ENCODE results near the gene HPDL.
"Not testable (repeated sequence)": the region's sequence is repeated elsewhere in the genome, so short reads cannot be mapped to it uniquely, and the experiment has no call there.

Gene HPDL

DNA sequence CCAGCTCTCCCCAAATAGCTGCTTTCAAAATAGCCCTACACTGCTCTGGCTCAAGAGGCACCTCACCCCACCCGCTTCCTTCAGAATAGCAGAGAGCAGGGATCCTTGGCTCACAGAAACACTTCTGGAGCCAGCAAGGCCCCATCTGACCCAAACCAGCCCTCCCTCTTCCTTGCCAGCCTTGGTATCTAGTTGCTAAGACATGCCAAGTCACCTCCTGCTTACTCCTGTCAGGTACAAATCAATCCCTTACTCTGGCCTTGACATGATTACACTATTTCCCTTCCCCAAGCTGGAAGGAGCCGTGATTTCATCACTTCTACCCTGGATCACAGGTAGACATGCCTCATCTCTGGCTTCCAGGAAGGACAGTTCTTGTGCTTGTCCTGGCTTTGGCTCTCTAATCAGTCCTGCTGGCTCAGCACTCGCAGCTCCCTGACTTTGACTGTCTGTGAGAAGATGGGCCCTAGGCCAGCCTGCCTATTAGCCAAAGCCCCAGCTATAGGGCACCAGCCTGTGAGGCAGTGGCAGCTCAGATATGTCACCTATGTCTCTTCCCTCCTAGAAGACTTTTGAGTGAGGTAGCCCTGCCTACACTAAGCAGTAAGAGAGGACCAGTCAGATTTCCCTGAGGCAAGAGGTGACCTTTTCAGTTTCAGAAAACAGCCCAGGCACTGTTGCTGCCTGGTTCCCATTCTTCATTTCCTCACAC lies 22.4 kb downstream of the HPDL start:
- no peak for DNase-seq (ENCODE audit: low read depth in 2 of 2, low spot score in 1 of 2)

DNA sequence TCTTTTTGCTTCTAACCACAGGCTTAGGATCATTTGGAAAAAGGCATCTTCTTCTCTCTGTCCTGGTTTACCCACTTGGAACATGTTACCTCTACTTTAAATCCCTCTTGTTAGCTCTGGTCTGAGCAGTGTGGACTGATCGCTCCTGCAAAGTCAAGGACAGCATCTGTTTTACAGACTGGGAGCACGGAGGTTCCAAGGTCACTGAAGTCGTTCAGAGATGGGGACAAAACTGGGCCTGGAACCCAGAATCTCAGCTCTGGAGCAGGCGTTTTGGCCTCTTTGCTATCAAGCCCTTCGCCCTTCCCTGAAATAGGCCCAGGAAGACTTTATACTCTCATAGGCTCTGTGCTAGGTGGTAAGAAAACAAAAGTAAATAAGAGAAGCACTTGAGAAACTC lies 24.8 kb downstream of the HPDL start:
- DNase-seq (ENCODE audit: low read depth in 2 of 2, low spot score in 1 of 2) = no peak

DNA sequence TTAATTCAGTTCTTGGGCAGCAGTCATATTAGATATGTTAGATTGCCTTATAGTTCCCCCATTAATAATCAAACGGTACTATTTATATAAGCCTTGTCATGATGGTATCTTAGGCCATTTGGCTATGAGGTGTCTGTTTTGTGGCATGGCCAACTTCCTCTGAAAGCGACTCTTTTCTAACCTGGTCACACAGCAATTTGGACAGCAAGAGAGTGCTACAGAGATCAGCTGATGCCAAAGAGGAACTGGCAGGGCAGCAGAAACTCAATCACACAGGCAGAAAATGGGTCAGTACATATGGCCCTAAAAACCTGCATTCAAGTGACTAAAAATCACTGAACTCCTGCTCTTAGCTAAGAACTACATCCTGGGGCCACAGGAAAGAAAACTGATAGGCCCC lies 27.0 kb downstream of the HPDL start:
- DNase-seq (ENCODE audit: low read depth in 2 of 2, low spot score in 1 of 2) = no peak

DNA sequence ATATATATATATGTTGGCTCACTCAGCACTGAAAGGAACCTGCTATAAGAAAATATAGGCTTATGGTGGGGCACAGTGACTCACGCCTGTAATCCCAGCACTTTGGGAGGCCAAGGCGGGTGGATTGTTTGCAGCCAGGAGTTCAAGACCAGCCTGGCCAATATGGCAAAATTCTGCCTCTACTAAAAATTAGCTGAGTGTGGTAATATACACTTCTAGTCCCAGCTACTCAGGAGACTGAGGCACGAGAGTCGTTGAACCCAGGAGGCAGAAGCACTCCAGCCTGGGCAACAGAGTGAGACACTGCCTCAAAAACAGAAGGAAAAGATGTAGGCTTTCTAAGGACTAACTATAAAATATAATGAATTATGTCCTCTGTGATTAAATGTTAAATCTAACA lies 28.1 kb downstream of the HPDL start:
- no peak for DNase-seq (ENCODE audit: low read depth in 2 of 2, low spot score in 1 of 2)

DNA sequence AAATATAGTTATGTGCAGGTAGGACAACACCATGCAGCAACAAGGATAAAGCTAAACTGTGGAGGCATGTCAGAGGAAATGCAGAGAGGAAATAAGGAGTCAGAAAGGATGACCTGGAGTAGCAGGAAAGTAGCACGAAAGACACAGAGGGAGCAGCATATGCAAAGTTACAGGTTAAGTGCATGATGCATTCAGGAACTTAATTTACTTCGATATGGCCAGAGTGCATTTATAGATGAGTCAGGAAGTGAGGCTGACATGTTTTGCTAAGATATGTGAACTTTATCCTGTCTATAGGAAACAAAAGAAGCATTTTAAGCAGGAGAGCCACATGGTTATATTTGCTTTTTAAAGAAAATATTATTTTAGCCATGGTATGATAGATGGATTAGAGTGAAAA lies 29.0 kb downstream of the HPDL start:
- no peak for DNase-seq (ENCODE audit: low read depth in 2 of 2, low spot score in 1 of 2)

DNA sequence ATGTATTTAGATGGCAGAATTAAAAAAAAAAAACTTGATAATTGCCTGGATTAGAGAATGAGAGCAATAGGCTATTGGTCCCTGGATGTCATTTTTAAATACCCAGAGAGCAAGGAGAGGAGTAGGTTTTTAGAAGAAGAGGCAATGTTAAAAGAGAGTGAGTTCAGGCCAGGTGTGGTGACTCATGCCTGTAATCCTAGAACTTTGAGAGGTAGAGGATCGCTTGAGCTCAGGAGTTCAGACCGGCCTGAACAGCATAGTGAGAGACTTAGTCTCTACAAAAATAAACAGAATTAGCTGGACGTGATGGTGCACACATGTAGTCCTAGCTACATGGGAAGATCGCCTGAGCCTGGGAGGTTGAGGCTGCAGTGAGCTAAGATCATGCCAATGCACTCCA lies 29.5 kb downstream of the HPDL start:
- DNase-seq (ENCODE audit: low read depth in 2 of 2, low spot score in 1 of 2) = no peak

DNA sequence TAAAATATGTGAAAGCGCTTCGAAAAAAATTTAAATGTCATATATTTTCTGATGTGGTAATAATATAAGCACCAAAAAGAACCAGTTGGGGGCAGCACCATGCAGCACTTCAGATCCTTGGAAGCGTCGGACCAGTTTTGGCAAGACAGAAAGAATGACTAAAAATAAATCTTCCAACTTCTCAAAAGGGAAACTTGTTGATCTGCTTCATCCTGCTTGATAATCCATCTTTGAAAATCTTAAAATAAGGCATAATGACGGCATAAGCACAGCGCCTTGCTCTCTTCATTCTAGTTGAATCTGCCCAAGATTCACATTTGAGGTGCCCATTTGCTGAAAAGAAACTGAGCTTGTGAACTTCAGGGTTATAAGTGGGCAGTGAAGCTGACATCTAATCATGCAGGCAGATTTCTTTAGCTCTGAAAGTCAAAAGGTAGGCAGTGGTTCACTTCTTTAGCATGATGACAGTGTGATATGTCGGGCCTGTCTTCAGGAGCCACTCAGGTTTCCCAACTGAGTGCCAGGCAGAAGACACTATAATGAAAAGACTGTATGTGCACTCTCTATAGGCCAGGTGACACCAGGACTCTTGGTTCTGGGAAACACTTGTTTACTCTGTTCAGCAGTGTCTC lies 33.3 kb downstream of the HPDL start:
- peak in 1 of 2 donors; percentile 15 for DNase-seq (ENCODE audit: low read depth in 2 of 2, low spot score in 1 of 2)

DNA sequence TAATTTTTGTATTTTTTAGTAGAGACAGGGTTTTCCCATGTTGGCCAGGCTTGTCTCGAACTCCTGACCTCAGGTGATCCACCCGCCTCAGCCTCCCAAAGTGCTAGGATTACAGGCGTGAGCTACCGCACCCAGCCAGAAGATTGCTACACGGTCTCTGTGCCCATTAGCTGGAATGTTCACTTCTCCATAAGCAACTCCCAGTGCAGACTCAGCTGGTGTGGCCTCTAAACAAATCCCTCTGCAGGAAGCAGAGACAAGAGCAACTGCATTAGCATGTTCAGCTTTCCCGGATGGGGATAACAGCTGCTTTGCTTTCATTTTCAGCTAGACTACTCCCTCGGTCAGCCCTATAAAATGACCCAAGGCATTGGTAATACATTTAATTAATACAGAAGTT lies 34.3 kb downstream of the HPDL start:
- not testable (repeated sequence) for DNase-seq (ENCODE audit: low read depth in 2 of 2, low spot score in 1 of 2)

DNA sequence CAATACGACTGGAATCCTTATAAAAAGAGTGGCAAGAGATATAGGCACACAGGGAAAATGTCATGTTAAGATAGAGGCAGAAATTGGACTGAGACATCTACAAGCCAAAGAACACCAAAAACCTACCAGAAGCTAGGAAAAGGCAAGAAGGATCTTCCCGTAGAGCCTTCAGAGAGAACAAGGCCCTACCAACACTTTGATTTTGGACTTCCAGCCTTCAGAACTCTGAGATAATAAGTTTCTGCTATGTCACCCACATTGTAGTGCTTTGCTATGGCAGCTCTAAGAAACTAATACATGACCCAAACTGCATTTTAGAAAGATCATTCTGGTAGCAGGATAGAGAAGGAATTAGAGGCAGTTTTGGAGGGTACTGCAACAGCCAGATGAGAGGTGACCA lies 37.6 kb downstream of the HPDL start:
- no peak for DNase-seq (ENCODE audit: low read depth in 2 of 2, low spot score in 1 of 2)

DNA sequence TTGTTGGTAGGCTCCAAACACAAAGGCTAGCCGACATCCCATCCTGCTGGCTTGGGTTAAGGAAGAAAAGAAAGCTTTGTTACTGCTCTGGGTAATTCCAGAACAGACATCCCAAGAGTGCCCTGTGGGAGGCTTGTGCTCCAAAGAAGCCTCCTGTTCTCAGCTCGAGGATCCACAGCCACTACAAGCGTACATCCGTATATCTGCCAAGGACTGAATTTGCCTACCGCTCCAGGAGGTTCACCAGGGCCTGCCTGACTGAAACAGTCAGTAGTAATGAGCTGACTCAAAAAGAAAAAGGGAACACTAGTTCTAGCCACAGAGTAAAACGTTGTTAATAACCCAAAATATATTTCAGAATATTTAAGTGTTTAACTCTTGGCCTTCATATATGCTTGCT lies 38.4 kb downstream of the HPDL start:
- DNase-seq (ENCODE audit: low read depth in 2 of 2, low spot score in 1 of 2) = no peak

DNA sequence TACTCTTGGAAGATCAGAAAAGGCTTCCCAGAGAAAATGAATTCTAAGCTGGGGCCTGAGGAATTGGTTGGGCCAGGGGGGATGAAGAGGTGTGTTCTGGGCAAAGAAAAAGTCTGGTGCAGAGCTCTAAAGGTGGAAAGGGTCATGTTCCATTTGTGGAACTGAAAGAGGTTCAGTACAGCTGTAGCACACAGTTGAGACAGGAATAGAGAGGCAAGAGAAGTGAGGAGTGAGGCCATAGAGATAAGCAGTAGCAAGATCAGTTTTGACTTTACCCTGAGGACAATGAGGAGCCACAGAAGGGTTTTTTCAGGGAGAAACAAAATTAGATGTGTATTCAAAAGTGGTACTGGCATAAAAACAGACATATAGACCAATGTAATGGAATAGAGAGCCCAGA lies 43.9 kb downstream of the HPDL start:
- DNase-seq (ENCODE audit: low read depth in 2 of 2, low spot score in 1 of 2) = no peak

DNA sequence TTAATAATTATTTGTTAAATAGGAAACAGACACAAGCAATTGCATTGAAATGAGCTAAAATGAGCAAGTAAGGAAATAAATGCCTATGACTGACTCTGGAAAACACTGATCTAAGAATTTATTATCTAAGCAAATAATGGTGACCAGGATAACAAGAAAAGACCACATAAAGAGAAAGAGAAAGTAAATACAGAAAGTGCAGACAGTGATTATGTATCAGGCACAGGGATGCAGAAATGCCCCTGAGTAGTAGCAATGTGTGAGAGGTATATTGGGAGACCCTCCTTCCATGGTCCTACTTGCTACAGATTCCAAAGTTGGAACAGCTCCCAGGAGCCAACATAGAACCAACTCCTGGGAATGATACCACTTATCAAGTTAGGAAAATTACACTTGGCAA lies 46.9 kb downstream of the HPDL start:
- DNase-seq (ENCODE audit: low read depth in 2 of 2, low spot score in 1 of 2) = no peak

DNA sequence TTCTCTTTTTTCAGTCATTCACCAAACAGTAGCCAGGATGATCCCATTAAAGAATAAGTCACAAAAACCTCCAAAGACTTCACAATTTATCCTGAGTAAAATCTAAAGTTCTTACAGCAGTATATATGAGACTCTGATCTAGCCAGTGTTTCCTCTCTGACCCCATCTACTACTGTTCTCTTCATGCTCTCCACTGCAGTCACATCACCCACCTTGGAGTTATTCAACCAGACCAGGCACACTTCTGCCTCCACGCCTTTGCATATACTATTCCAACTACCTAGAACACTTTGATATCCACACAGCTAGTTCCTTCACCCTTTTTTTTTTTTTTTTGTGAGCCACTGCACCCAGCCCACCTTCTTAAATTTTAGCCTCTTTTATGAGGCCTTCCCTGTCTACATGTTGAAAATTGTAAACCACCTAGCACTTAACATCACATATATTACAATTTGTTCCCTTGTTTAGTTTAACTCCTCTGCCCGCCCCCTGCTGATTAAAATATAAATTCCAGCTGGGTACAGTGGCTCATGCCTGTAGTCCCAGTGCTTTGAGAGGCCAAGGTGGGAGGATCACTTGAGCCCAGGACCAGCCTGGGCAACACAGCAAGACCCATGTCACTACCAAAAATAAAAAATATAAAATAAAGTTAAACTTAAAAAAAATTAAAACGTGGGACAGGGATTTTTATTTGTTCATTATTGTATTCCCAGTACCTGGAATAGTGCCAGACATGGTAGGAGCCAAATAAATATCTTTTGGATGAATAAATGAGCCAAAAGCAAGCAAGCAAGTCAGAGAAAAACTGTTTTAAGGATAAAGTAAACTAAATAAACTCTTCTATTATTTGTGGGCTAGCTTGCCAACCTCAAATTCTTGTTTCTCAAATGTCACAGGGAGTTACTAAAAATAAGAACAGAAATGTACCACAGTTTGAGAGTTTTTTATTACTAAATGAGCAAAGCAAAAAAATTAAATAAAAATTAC lies 48.7 kb downstream of the HPDL start:
- no peak for DNase-seq (ENCODE audit: low read depth in 2 of 2, low spot score in 1 of 2)

DNA sequence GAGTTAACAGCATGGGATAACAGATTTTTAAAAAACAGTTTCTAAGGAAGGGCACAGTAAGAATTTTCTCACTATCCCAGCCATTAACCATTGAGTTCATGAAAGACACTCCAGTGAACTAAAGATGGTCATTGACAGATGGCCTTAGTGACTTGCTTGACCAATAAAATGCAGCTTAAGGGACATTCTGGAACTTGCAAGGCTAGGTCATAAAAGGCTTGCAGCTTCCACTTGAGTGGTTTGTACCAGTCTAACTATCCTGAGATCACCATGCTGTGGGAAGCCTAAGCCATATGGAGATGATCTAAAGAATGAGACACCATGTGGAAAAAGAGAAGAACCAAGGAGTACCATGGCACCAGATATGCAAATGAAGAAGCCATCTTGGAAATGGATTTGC lies 51.5 kb downstream of the HPDL start:
- DNase-seq (ENCODE audit: low read depth in 2 of 2, low spot score in 1 of 2) = no peak

Measured in stimulated activated CD8-positive, alpha-beta memory T cell treated with anti-CD3 and anti-CD28 coated beads, Interleukin-4, amount 100 ng/mL, for 4 hours (primary cell).